Measurements from ENCODE around the gene KATNAL1. TPM values are rescaled to one million over a fixed set of nuclear protein-coding genes. Genes with fewer than 3 reads are reported as not detected.

The KATNAL1 gene
- total RNA-seq, result 35.8 to 36.2 TPM (median 36.0 TPM) in 3 replicates
- long read RNA-seq, full-length matches to known transcripts, result 5 of 8 reads
- long read RNA-seq, partial matches to known transcripts, result 0 of 8 reads
- long read RNA-seq, other reads (novel, unspliced or antisense), result 3 of 8 reads

- DNase-seq (ENCODE audit: low spot score), result no peak
- peak within 1 kb of the TSS; percentile 83 for H3K4me3 Mint-ChIP-seq (ENCODE audit: unreplicated experiment)
- peaks cover 49% of the 10 kb centered on the region for H3K4me1 Mint-ChIP-seq (ENCODE audit: low read depth)
- no peaks in the 10 kb centered on the region for H3K9me3 Mint-ChIP-seq (ENCODE audit: low read depth)
- H3K27ac Mint-ChIP-seq (ENCODE audit: unreplicated experiment), result peak within 1 kb of the TSS; percentile 72
- peak; percentile 18 for TF ChIP-seq CTCF (IDR thresholded peaks at IDR 0.05)
- no peaks in the 10 kb centered on the region for H3K27me3 Mint-ChIP-seq (ENCODE audit: low read depth)
- H3K36me3 Mint-ChIP-seq (ENCODE audit: low read depth), result no peaks in the 10 kb centered on the region
Measured at GRCh38 chr13:30307194-30307970, at the start of gene KATNAL1. KATNAL1 (minus strand) TSS chr13:30307551; CDS start chr13:30283777, 23,774 bp downstream.

DNA sequence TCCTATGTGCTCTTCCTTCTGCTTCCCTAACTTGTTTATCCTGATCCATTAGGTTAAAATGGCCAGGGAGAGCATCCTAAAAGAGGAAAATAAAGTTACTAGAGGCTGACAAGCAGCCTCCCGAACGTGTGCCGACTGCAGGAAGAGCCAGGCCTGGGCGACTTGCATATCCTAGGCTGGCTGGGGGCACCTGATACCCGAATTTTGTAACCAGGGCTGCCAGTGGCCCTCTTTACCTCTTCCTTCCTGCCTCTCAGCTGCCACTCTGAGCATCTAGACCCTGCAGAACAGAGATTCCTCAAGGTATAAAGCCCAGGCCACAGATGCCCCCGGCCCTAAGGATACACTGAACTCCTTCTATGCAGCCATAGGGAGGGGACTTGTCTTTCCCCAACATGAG, 48.5 kb upstream of the KATNAL1 start:
- Mint-ChIP-seq H3K36me3 (ENCODE audit: low read depth) (peaks cover 6% of the 10 kb centered on the region), H3K4me1 (ENCODE audit: low read depth) (peaks cover 2% of the 10 kb centered on the region), H3K27me3 (ENCODE audit: low read depth) (no peaks in the 10 kb centered on the region), H3K27ac (ENCODE audit: unreplicated experiment) (no peak overlapping the region), H3K9me3 (ENCODE audit: low read depth) (peaks cover 15% of the 10 kb centered on the region), H3K4me3 (ENCODE audit: unreplicated experiment) (no peak overlapping the region)
- no peak for TF ChIP-seq CTCF (IDR thresholded peaks at IDR 0.05)
- DNase-seq (ENCODE audit: low spot score), result no peak

- Mint-ChIP-seq H3K9me3 (ENCODE audit: low read depth) (peaks cover 15% of the 10 kb centered on the region), H3K36me3 (ENCODE audit: low read depth) (peaks cover 6% of the 10 kb centered on the region), H3K4me1 (ENCODE audit: low read depth) (peaks cover 2% of the 10 kb centered on the region), H3K27ac (ENCODE audit: unreplicated experiment) (no peak overlapping the region), H3K27me3 (ENCODE audit: low read depth) (no peaks in the 10 kb centered on the region), H3K4me3 (ENCODE audit: unreplicated experiment) (no peak overlapping the region)
- DNase-seq (ENCODE audit: low spot score), result no peak
- peak; percentile 55 for TF ChIP-seq CTCF (IDR thresholded peaks at IDR 0.05)
Measured at GRCh38 chr13:30355384-30355699, 48.0 kb upstream of the KATNAL1 start.

DNA sequence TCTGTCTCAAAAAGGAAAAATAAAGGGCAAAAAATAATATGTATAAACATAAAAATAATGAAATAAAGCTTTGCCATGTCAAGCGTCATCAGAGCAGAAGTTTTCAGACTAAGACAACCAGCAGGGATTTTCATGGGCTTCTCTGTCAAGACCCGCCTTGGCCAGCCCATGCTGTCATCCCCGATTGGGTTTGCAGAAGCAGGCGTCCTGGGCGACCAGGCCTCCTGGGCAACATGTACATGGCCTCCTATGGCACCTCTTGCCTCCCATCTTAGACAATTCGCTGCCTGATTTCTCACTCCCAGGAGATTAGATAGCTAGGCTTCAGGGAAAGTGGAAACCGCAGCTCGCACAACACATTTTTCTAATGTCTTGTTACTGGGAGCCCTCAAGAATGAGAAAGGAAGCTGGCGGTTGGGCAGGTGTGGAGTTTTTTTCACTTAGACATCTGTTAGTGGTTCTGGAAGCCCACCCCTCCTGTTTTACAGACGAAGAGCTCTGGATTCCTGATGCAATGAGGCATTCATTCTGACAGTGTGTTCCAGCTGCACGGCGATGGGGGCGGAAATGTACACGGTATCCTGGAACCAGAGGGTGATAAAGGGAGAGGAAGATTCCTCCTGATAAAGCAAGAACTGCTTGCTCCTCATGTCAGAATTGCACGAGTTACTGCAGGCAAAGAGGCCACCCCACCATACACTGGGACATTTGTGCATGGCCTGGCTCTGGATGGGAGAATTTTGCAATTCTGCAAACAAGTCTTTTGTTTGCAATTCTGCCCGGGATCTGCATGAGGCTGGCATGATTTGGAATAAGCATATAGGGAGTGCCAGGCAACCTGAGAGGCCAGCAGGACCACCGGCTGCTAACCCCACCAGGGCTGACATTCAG, 47.4 kb upstream of the KATNAL1 start:
- no peak for DNase-seq (ENCODE audit: low spot score)
- no peak for TF ChIP-seq CTCF (IDR thresholded peaks at IDR 0.05)
- no peaks in the 10 kb centered on the region for H3K27me3 Mint-ChIP-seq (ENCODE audit: low read depth)
- H3K27ac Mint-ChIP-seq (ENCODE audit: unreplicated experiment), result no peak overlapping the region
- H3K4me1 Mint-ChIP-seq (ENCODE audit: low read depth), result peaks cover 2% of the 10 kb centered on the region
- peaks cover 6% of the 10 kb centered on the region for H3K36me3 Mint-ChIP-seq (ENCODE audit: low read depth)
- H3K4me3 Mint-ChIP-seq (ENCODE audit: unreplicated experiment), result no peak overlapping the region
- peaks cover 15% of the 10 kb centered on the region for H3K9me3 Mint-ChIP-seq (ENCODE audit: low read depth)
